PC-3 (cell line): ENCODE data around the gene THSD7A. TPM values are rescaled to one million over a fixed set of nuclear protein-coding genes. Genes with fewer than 3 reads are reported as not detected.

Experiments
- ATAC-seq: fragments of 200-7000 bp; cut with Tn5 transposase; 2 replicates; pipeline ENCODE4 v1.9.1; 2020; ENCODE audit warnings: mild to moderate bottlenecking, moderate library complexity
- BruUV-seq: library from RNA; stranded (reverse); fragments of 400-500 nt; replicated peaks from 2 replicates; lab custom pipeline; 2021; lab: Mats Ljungman, UMichigan
- CTCF ChIA-PET: fragments of 300-600 bp; sonication (Branson Sonifier 250); formaldehyde crosslinking; loops from one replicate; lab custom pipeline; 2022; ENCODE audit warnings: antibody characterized with exemption; lab: Charles Lee
- POLR2A ChIA-PET: fragments of 300-600 bp; sonication (Branson Sonifier 250); formaldehyde crosslinking; loops from one replicate; lab custom pipeline; 2022; ENCODE audit warnings: antibody characterized with exemption; ENCODE audit not compliant: unreplicated experiment; lab: Charles Lee
- DNase-seq: peaks from one replicate; pipeline ENCODE4 v3.0.0-alpha.2; 2015
- H2AFZ ChIP-seq: fragments of 300-600 bp; sonication (generic); 2 replicates; pipeline ENCODE4 v1.6.0; 2016; ENCODE audit warnings: antibody characterized with exemption, low read length
- H3F3A ChIP-seq: fragments of 300-600 bp; sonication (generic); one replicate; pipeline ENCODE4 v1.6.0; 2017; ENCODE audit warnings: antibody characterized with exemption, low read length, control low read depth, mild to moderate bottlenecking; ENCODE audit not compliant: unreplicated experiment
- H3K27ac ChIP-seq: fragments of 300-600 bp; sonication (generic); 2 replicates; pipeline ENCODE4 v1.5.1; 2016; ENCODE audit warnings: mild to moderate bottlenecking, low read length
- H3K27me3 ChIP-seq: fragments of 300-600 bp; sonication (generic); 2 replicates; pipeline ENCODE4 v1.6.1; 2016; ENCODE audit warnings: low read length, mixed read lengths
- H3K36me3 ChIP-seq: fragments of 300-600 bp; sonication (generic); 2 replicates; pipeline ENCODE4 v1.6.1; 2016; ENCODE audit warnings: low read depth, mixed run types, low read length, mixed read lengths
- H3K4me1 ChIP-seq: fragments of 300-600 bp; sonication (generic); 2 replicates; pipeline ENCODE4 v1.5.1; 2016; ENCODE audit warnings: low read length; ENCODE audit not compliant: insufficient read depth
- H3K4me2 ChIP-seq: fragments of 300-600 bp; sonication (generic); 2 replicates; pipeline ENCODE4 v1.6.0; 2016; ENCODE audit warnings: low read length
- H3K4me3 ChIP-seq: fragments of 300-600 bp; sonication (generic); 2 replicates; pipeline ENCODE4 v1.5.1; 2016; ENCODE audit warnings: mild to moderate bottlenecking, low read length, mixed read lengths
- H3K79me2 ChIP-seq: fragments of 300-600 bp; sonication (generic); 2 replicates; pipeline ENCODE4 v1.6.1; 2017; ENCODE audit warnings: low read length, mixed read lengths
- H3K9ac ChIP-seq: fragments of 300-600 bp; sonication (generic); 2 replicates; pipeline ENCODE4 v1.6.0; 2016; ENCODE audit warnings: mild to moderate bottlenecking, low read length
- H3K9me2 ChIP-seq: fragments of 300-600 bp; sonication (generic); replicated peaks from 2 replicates; pipeline ENCODE4 v1.6.1; 2016; ENCODE audit warnings: mixed run types, low read length, mixed read lengths
- H3K9me3 ChIP-seq: fragments of 300-600 bp; sonication (generic); 2 replicates; pipeline ENCODE4 v1.6.1; 2016; ENCODE audit warnings: low read length, mixed read lengths
- H4K20me1 ChIP-seq: fragments of 300-600 bp; sonication (generic); 2 replicates; pipeline ENCODE4 v1.6.1; 2016; ENCODE audit warnings: low read length, mixed read lengths
- CTCF ChIP-seq: fragments of 300-600 bp; sonication (generic); conservative IDR thresholded peaks from 2 replicates; pipeline ENCODE4 v1.5.1; 2017; ENCODE audit warnings: antibody characterized with exemption, low read depth, mild to moderate bottlenecking, low read length
- EZH2 ChIP-seq: fragments of 300-600 bp; sonication (generic); IDR thresholded peaks from one replicate; pipeline ENCODE4 v1.6.1; 2017; ENCODE audit warnings: antibody characterized with exemption, mild to moderate bottlenecking, low read length; ENCODE audit not compliant: unreplicated experiment
- EZH2phosphoT487 ChIP-seq: fragments of 300-600 bp; sonication (generic); IDR thresholded peaks from 2 replicates; pipeline ENCODE4 v1.6.1; 2018; ENCODE audit warnings: mild to moderate bottlenecking, antibody characterized with exemption, low read length, borderline replicate concordance
- intact Hi-C: fragments of 100-400 bp; cut with micrococcal nuclease; formaldehyde crosslinking; loops from 2 replicates; pipeline ENCODE4 v1.9.0; 2023
- total RNA-seq: library from RNA; depleted of rRNA; stranded (reverse); fragments of >200 nt; gene quantifications from 2 replicates; pipeline ENCODE4 v1.2.3, GENCODE V29; 2014

The THSD7A gene
- total RNA-seq, 1 experiment from 2014 or later: 0.04 TPM

- Histone ChIP-seq H3K9me2 (no peaks in the 10 kb centered on the region), H3K9ac (no peak overlapping the region), H3K27ac (no peak overlapping the region), H3K4me1 (no peaks in the 10 kb centered on the region), H3K4me2 (no peak overlapping the region), H2AFZ (no peak overlapping the region), H3F3A (no peaks in the 10 kb centered on the region), H3K79me2 (no peaks in the 10 kb centered on the region), H3K4me3 (no peak overlapping the region), H3K27me3 (no peaks in the 10 kb centered on the region), H3K9me3 (no peaks in the 10 kb centered on the region), H4K20me1 (no peaks in the 10 kb centered on the region), H3K36me3 (no peaks in the 10 kb centered on the region)
- ChIA-PET CTCF (no interaction called here), POLR2A (no interaction called here)
- ATAC-seq (no peak), DNase-seq (no peak)
- no TSS peak for BruUV-seq
- TF ChIP-seq EZH2 (no peak), EZH2phosphoT487 (no peak), CTCF (no peak)
- intact Hi-C loops: no loop called here
These were observed 218.6 kb downstream of the THSD7A start for GRCh38 chr7:11613292-11613930.

GRCh38 chr7:11612737-11613136 lies 219.3 kb downstream of the THSD7A start:
- TF ChIP-seq EZH2phosphoT487: no peak
- TF ChIP-seq CTCF: no peak
- TF ChIP-seq EZH2: no peak
- no peak overlapping the region for H3K4me3 ChIP-seq
- no peak for ATAC-seq
- CTCF ChIA-PET: no interaction called here
- H3F3A ChIP-seq: no peaks in the 10 kb centered on the region
- no peak for DNase-seq
- no peak overlapping the region for H3K27ac ChIP-seq
- intact Hi-C loops: no loop called here
- H3K27me3 ChIP-seq: no peaks in the 10 kb centered on the region
- BruUV-seq: no TSS peak
- H3K79me2 ChIP-seq: no peaks in the 10 kb centered on the region
- H3K9ac ChIP-seq: no peak overlapping the region
- no peaks in the 10 kb centered on the region for H4K20me1 ChIP-seq
- no peak overlapping the region for H3K4me2 ChIP-seq
- no peak overlapping the region for H2AFZ ChIP-seq
- no peaks in the 10 kb centered on the region for H3K9me2 ChIP-seq
- H3K36me3 ChIP-seq: no peaks in the 10 kb centered on the region
- H3K9me3 ChIP-seq: no peaks in the 10 kb centered on the region
- no peaks in the 10 kb centered on the region for H3K4me1 ChIP-seq
- POLR2A ChIA-PET: no interaction called here

- TF ChIP-seq CTCF (no peak), EZH2phosphoT487 (no peak), EZH2 (no peak)
- intact Hi-C loops: no loop called here
- ChIA-PET CTCF (no interaction called here), POLR2A (no interaction called here)
- H3K9me3 ChIP-seq: no peaks in the 10 kb centered on the region
- H3K27ac ChIP-seq: no peak overlapping the region
- ATAC-seq (no peak), DNase-seq (no peak)
- H3K4me3 ChIP-seq: no peak overlapping the region
- BruUV-seq: no TSS peak
- H2AFZ ChIP-seq: no peak overlapping the region
- H3K9ac ChIP-seq: no peak overlapping the region
- H3K4me1 ChIP-seq: no peaks in the 10 kb centered on the region
- H3K36me3 ChIP-seq: no peaks in the 10 kb centered on the region
- no peak overlapping the region for H3K4me2 ChIP-seq
- H4K20me1 ChIP-seq: no peaks in the 10 kb centered on the region
- H3K9me2 ChIP-seq: no peaks in the 10 kb centered on the region
- no peaks in the 10 kb centered on the region for H3K27me3 ChIP-seq
- H3K79me2 ChIP-seq: no peaks in the 10 kb centered on the region
- no peaks in the 10 kb centered on the region for H3F3A ChIP-seq
These were observed 222.8 kb downstream of the THSD7A start for GRCh38 chr7:11609096-11609670.
